ENCODE measurements around the gene SLC1A2. TPM values are rescaled to one million over a fixed set of nuclear protein-coding genes. Genes with fewer than 3 reads are reported as not detected.
A peak's percentile ranks its signal among the peaks of the same experiment; 100 is the strongest.

The SLC1A2 gene
- total RNA-seq (1 to 10 TPM in 1 of 2 donors, under 1 TPM in 1; 0.89 to 1.5 TPM), polyA plus RNA-seq (ENCODE audit: insufficient read length in 6 of 6) (10 to 100 TPM; 18.6 to 31.8 (median 19.4) TPM)
- long read RNA-seq, donor 1, full-length matches to known transcripts, result 6 of 6 reads
- long read RNA-seq, donor 1, partial matches to known transcripts, result 0 of 6 reads
- long read RNA-seq, donor 1, other reads (novel, unspliced or antisense), result 0 of 6 reads
- long read RNA-seq, donor 2, result 0 reads
- long read RNA-seq, donor 3, full-length matches to known transcripts, result 2 of 2 reads
- long read RNA-seq, donor 3, partial matches to known transcripts, result 0 of 2 reads
- long read RNA-seq, donor 3, other reads (novel, unspliced or antisense), result 0 of 2 reads
- long read RNA-seq, donor 4, partial matches to known transcripts, result 0 of 1 reads
- long read RNA-seq, donor 4, other reads (novel, unspliced or antisense), result 1 of 1 reads
- long read RNA-seq, donor 5, full-length matches to known transcripts, result 2 of 2 reads
- long read RNA-seq, donor 5, partial matches to known transcripts, result 0 of 2 reads
- long read RNA-seq, donor 5, other reads (novel, unspliced or antisense), result 0 of 2 reads
- long read RNA-seq, donor 6, partial matches to known transcripts, result 0 of 1 reads
- long read RNA-seq, donor 6, other reads (novel, unspliced or antisense), result 0 of 1 reads
- long read RNA-seq, donor 7, result 0 reads
- long read RNA-seq, donor 8, full-length matches to known transcripts, result 2 of 2 reads
- long read RNA-seq, donor 8, partial matches to known transcripts, result 0 of 2 reads
- long read RNA-seq, donor 8, other reads (novel, unspliced or antisense), result 0 of 2 reads
- long read RNA-seq, donor 9, result 0 reads
- long read RNA-seq, donor 10, result 0 reads
- long read RNA-seq, donor 11, full-length matches to known transcripts, result 18 of 47 reads
- long read RNA-seq, donor 11, partial matches to known transcripts, result 29 of 47 reads
- long read RNA-seq, donor 11, other reads (novel, unspliced or antisense), result 0 of 47 reads
- long read RNA-seq, donor 12, result 0 reads

GRCh38 chr11:35419184-35419829 is at the start of gene SLC1A2:
TSS of gene SLC1A2 (minus strand) at chr11:35419558. CDS start at chr11:35418966, 592 bp downstream.
- TF ChIP-seq CTCF (IDR thresholded peaks at IDR 0.05), result no peak
- intact Hi-C loops (cut with DNase I), result no loop called here
- peak; percentile 43 for ATAC-seq
- peaks cover 57 to 100% of the 10 kb centered on the region in 2 donors for H3K27me3 ChIP-seq
- H3K4me1 ChIP-seq, result peaks cover 16 to 22% of the 10 kb centered on the region in 2 donors
- peak within 1 kb of the TSS; percentile 21 to 38 for H3K4me3 ChIP-seq
- peak in 2 of 4 donors; percentile 55 to 71 for DNase-seq
- H3K36me3 ChIP-seq, result no peaks in the 10 kb centered on the region
- H3K27ac ChIP-seq, result no peak within 1 kb of the TSS
- no peaks in the 10 kb centered on the region for H3K9me3 ChIP-seq

GRCh38 chr11:35466058-35466457 is 46.7 kb upstream of the SLC1A2 start:
- no peaks in the 10 kb centered on the region for H3K9me3 ChIP-seq
- H3K4me1 ChIP-seq, result no peaks in the 10 kb centered on the region
- H3K36me3 ChIP-seq, result no peaks in the 10 kb centered on the region
- peaks cover 0 to 8% of the 10 kb centered on the region in 2 donors for H3K27me3 ChIP-seq
- no peak overlapping the region for H3K27ac ChIP-seq
- no peak for DNase-seq
- no peak overlapping the region for H3K4me3 ChIP-seq
- TF ChIP-seq CTCF (IDR thresholded peaks at IDR 0.05), result no peak
- intact Hi-C loops (cut with DNase I), result no loop called here
- no peak for ATAC-seq

- Histone ChIP-seq H3K36me3 (no peaks in the 10 kb centered on the region), H3K27me3 (peaks cover 0 to 5% of the 10 kb centered on the region in 2 donors), H3K4me1 (no peaks in the 10 kb centered on the region), H3K9me3 (no peaks in the 10 kb centered on the region), H3K4me3 (no peak overlapping the region), H3K27ac (no peak overlapping the region)
- intact Hi-C loops (cut with DNase I), result no loop called here
- no peak for TF ChIP-seq CTCF (IDR thresholded peaks at IDR 0.05)
- ATAC-seq, result no peak
- no peak for DNase-seq
Observed at GRCh38 chr11:35464308-35464707, 45.0 kb upstream of the SLC1A2 start.

DNA sequence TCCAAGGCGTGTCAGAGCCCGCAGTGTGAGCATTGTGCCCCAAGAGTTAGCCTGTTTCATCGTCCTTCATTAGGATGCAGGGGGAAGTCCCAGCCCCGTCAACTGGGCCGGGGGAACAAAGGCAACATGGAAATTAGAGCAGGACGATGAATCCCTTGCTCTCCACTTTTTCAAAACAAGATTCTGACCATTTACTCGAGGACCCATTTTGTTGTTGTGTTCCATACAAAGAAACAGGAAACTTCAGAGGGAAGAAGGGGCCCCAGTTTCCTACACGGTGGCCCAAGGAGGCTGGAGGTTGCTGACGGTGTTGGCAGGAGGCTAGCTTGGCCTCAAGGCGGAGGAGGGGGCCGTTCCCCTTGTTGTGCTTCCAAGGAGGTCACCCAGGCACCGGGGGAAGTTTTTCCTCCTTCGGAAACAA is 44.0 kb upstream of the SLC1A2 start:
- no peaks in the 10 kb centered on the region for H3K4me1 ChIP-seq
- ATAC-seq (no peak), DNase-seq (no peak)
- intact Hi-C loops (cut with DNase I), result no loop called here
- no peak for TF ChIP-seq CTCF (IDR thresholded peaks at IDR 0.05)
- H3K27me3 ChIP-seq, result no peaks in the 10 kb centered on the region
- no peaks in the 10 kb centered on the region for H3K36me3 ChIP-seq
- no peak overlapping the region for H3K27ac ChIP-seq
- no peak overlapping the region for H3K4me3 ChIP-seq
- H3K9me3 ChIP-seq, result no peaks in the 10 kb centered on the region
